Measurements from ENCODE around the gene PLCG2.

Gene PLCG2

GRCh38 chr16:81921085-81921814, 142.2 kb downstream of the PLCG2 start:
- TF ChIP-seq SIN3A (IDR thresholded peaks at IDR 0.05; ENCODE audit: borderline replicate concordance, insufficient read depth, low read length), result no peak
- no peak for TF ChIP-seq TAF1 (IDR thresholded peaks at IDR 0.05; ENCODE audit: borderline replicate concordance, insufficient read depth, low read length)
- TF ChIP-seq FOXP2 (optimal IDR thresholded peaks at IDR 0.05; ENCODE audit: borderline replicate concordance, extremely low read depth, extremely low read length, insufficient read depth), result no peak
- TF ChIP-seq, protein P1, sequence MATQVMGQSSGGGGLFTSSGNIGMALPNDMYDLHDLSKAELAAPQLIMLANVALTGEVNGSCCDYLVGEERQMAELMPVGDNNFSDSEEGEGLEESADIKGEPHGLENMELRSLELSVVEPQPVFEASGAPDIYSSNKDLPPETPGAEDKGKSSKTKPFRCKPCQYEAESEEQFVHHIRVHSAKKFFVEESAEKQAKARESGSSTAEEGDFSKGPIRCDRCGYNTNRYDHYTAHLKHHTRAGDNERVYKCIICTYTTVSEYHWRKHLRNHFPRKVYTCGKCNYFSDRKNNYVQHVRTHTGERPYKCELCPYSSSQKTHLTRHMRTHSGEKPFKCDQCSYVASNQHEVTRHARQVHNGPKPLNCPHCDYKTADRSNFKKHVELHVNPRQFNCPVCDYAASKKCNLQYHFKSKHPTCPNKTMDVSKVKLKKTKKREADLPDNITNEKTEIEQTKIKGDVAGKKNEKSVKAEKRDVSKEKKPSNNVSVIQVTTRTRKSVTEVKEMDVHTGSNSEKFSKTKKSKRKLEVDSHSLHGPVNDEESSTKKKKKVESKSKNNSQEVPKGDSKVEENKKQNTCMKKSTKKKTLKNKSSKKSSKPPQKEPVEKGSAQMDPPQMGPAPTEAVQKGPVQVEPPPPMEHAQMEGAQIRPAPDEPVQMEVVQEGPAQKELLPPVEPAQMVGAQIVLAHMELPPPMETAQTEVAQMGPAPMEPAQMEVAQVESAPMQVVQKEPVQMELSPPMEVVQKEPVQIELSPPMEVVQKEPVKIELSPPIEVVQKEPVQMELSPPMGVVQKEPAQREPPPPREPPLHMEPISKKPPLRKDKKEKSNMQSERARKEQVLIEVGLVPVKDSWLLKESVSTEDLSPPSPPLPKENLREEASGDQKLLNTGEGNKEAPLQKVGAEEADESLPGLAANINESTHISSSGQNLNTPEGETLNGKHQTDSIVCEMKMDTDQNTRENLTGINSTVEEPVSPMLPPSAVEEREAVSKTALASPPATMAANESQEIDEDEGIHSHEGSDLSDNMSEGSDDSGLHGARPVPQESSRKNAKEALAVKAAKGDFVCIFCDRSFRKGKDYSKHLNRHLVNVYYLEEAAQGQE (IDR thresholded peaks at IDR 0.05; ENCODE audit: insufficient read depth in 1 of 2, low read depth in 2 of 2, low read length in 2 of 2), result no peak
- no peak for TF ChIP-seq POLR2AphosphoS5 (IDR thresholded peaks at IDR 0.05; ENCODE audit: low read depth, low read length)

DNA sequence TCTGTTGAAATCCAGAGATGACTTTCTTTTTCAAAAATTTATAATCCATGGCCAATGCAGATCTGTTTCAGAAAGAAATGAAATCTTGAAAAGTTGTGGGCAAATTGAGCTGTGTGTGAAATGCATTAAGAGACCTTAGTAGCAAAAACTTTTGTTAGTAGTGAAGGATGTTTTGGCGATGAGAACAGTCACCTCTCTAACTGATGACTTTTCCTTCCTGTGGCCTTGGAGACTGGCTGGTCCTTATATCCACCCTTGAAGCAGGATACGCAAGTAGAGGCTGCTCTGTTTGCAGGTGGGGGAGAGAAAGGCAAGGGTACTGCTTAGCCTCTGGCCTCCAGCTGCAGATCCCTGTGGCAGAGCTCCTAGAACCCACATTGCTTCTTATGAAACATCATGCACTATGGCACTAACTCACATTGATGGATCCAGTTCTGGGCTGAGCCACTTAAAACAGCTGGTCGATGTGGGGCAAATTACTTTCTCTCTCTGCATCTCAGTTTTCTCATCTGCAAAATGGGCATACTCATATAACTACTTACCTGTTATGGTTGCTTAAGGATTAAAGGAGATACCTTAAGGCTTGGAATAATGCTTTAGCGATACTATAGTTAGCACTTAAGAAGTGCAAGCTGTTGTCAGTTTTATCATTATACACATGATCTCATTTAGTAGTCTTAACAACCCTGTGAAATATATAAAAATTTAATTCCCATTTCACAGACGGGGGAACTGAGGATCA, 142.9 kb downstream of the PLCG2 start:
- TF ChIP-seq TAF1 (IDR thresholded peaks at IDR 0.05; ENCODE audit: borderline replicate concordance, insufficient read depth, low read length), result no peak
- TF ChIP-seq, protein P1 (IDR thresholded peaks at IDR 0.05; ENCODE audit: insufficient read depth in 1 of 2, low read depth in 2 of 2, low read length in 2 of 2), result no peak
- no peak for TF ChIP-seq SIN3A (IDR thresholded peaks at IDR 0.05; ENCODE audit: borderline replicate concordance, insufficient read depth, low read length)
- TF ChIP-seq FOXP2 (optimal IDR thresholded peaks at IDR 0.05; ENCODE audit: borderline replicate concordance, extremely low read depth, extremely low read length, insufficient read depth), result no peak
- TF ChIP-seq POLR2AphosphoS5 (IDR thresholded peaks at IDR 0.05; ENCODE audit: low read depth, low read length), result no peak

- TF ChIP-seq FOXP2 (optimal IDR thresholded peaks at IDR 0.05; ENCODE audit: borderline replicate concordance, extremely low read depth, extremely low read length, insufficient read depth) (no peak), POLR2AphosphoS5 (IDR thresholded peaks at IDR 0.05; ENCODE audit: low read depth, low read length) (no peak), TAF1 (IDR thresholded peaks at IDR 0.05; ENCODE audit: borderline replicate concordance, insufficient read depth, low read length) (no peak), SIN3A (IDR thresholded peaks at IDR 0.05; ENCODE audit: borderline replicate concordance, insufficient read depth, low read length) (no peak)
- TF ChIP-seq, protein P1 (IDR thresholded peaks at IDR 0.05; ENCODE audit: insufficient read depth in 1 of 2, low read depth in 2 of 2, low read length in 2 of 2), result no peak
Observed at GRCh38 chr16:81923296-81923695, 144.2 kb downstream of the PLCG2 start.

DNA sequence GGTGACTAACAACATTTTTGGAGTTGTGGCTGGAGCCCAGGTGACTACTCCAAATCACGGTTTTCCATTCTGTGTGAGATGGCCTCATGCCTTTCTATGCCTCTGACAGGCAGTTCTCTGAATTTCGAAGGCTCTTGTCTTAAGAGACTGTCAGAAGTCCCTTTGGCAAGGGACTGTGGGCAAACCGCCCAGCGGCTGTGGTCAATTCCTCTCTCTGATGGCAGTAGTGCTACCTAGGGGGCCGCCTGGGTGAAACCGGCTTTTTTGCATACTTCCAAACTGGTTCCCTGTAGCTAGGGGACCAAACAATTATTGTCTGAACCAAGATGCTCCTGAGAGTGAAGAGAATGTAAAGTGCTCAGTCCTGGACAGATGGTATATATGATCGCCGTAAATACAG, 145.9 kb downstream of the PLCG2 start:
- no peak for TF ChIP-seq FOXP2 (optimal IDR thresholded peaks at IDR 0.05; ENCODE audit: borderline replicate concordance, extremely low read depth, extremely low read length, insufficient read depth)
- no peak for TF ChIP-seq POLR2AphosphoS5 (IDR thresholded peaks at IDR 0.05; ENCODE audit: low read depth, low read length)
- TF ChIP-seq SIN3A (IDR thresholded peaks at IDR 0.05; ENCODE audit: borderline replicate concordance, insufficient read depth, low read length), result no peak
- TF ChIP-seq, protein P1 (IDR thresholded peaks at IDR 0.05; ENCODE audit: insufficient read depth in 1 of 2, low read depth in 2 of 2, low read length in 2 of 2), result no peak
- TF ChIP-seq TAF1 (IDR thresholded peaks at IDR 0.05; ENCODE audit: borderline replicate concordance, insufficient read depth, low read length), result no peak

Measured in PFSK-1 (cell line).